NCI-H748 treated with DMSO at 0.1 percent for 48 hours (cell line): ENCODE data around the gene TAF1.
"Not testable (repeated sequence)": the region's sequence is repeated elsewhere in the genome, so short reads cannot be mapped to it uniquely, and the experiment has no call there.

ENCODE experiments used
- DNase-seq: peaks from one replicate; lab custom pipeline; 2025; lab: John Stamatoyannopoulos, UW

TAF1 gene

DNA sequence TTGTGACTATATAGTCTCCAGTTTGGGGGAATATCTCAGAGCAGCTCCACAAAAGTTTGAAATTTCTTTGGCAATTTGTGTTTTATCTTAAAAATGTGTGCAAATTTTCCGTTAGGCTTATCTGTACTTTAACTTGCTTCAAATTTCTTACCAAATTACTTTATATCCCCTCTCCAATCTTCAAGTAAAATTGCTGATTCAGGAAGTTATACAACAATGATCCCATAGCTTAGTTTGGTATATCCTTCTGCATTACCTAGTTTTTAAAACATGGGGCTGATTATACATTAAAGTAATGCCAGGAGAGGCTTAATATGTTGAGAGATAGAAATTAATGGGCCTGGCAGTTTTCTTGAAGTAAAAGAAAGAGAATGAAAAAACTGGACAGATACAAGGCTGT is 66.6 kb downstream of the TAF1 start:
- DNase-seq = no peak

DNA sequence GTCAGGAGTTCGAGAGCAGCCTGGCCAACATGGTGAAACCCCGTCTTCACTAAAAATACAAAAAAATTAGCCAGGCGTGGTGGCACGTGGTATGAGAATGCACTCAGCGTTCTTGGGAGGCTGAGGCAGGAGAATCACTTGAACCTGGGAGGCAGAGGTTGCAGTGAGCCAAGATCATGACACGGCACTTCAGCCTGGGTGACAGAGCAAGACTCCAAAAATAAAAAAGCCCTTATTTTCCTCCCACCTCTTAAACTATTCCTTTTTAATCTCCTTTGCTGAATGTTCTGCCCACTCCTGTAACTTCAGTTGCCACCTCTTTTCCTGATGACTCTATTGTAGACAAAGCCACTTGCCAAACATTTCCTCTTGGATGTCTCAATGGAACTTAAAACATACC is 72.6 kb downstream of the TAF1 start:
- DNase-seq = no peak

DNA sequence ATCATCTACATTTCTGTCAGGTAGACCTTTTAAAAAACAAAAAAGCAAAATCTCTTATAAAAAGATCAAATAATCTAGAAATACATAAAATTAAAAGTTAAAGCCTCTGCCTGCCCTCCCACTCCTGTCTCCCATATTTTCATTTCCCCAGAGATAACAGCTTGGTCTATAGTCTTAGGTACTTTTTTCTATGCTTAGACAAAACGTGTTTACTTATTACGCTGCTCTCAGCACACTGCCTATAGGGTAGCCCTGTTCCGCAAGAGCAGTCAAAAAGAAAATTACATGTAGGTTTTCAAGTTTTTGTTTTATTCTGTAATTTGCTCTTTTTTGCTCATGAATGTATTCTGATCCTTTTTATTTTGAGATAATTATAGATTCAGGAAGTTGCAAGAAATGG is 73.3 kb downstream of the TAF1 start:
- no peak for DNase-seq

DNA sequence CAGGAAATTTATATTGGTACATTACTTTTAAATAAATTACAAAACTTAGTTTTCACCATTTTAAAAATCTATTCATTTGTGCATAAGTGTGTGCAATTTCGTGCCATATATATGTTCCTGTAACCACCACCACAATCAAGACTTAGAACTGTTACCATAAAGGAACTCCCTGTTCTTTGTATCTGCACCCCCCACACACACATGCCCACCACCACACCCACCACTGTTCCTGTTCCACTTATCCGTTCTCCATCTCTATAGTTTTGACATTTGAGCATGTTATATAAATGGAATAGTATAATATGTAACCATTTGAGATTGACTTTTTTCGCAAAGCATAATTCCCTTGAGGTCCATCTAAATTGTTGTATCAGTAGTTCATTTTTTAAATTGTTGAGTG is 73.7 kb downstream of the TAF1 start:
- no peak for DNase-seq

DNA sequence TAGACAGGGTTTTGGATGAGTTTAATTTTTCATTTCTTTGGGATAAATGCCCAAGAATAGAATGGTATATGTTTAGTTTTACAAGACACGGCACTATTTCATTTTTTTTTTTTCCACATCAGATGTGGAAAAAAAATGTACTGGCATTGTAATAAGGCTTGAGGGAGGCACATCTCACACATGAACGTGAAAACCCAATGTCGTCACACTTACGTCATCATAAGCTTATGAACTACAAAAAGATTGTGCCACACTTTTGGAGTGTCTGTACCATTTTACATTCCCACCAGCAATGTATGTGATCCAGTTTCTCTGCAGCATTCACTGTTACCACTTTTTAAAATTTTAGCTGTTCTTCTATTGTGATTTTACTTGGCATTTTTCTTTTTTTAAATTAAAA is 74.2 kb downstream of the TAF1 start:
- DNase-seq = no peak

DNA sequence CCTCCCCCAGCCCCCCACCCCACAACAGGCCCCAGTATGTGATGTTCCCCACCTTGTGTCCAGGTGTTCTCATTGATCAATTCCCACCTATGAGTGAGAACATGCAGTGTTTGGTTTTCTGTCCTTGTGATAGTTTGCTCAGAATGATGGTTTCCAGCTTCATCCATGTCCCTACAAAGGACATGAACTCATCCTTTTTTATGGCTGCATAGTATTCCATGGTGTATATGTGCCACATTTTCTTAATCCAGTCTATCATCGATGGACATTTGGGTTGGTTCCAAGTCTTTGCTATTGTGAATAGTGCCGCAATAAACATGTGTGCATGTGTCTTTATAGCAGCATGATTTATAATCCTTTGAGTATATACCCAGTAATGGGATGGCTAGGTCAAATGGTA is 75.7 kb downstream of the TAF1 start:
- DNase-seq = not testable (repeated sequence)

DNA sequence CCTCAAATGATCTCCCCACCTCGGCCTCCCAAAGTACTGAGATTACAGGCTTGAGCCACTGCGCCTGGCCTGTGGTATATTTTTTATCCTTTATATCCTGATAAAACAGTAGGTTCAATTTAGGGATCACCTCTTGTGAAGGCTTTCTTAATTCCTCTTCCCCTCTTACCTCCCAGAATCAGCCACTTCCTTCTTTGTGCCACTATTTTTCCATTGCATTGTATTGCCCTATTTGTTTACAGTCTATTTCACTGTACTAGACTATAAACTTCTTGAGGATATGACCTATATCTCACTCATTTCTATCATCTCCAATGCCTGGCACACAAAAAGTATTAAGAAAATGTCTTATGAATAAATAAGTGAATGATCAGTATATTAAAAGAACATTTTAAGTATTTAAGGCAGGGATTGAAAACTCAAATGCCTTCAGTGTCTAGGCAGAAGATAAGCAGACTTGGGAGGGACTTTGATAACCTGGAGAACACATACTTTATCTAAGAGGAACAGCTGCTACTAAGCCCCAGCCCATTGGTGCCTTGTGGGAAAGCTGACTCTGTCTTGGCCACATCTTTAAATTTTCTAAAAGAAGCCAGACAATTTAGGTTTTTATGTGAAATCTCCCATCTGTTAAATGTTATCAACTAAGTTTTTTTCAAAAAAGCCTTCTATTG is 84.4 kb downstream of the TAF1 start:
- no peak for DNase-seq

DNA sequence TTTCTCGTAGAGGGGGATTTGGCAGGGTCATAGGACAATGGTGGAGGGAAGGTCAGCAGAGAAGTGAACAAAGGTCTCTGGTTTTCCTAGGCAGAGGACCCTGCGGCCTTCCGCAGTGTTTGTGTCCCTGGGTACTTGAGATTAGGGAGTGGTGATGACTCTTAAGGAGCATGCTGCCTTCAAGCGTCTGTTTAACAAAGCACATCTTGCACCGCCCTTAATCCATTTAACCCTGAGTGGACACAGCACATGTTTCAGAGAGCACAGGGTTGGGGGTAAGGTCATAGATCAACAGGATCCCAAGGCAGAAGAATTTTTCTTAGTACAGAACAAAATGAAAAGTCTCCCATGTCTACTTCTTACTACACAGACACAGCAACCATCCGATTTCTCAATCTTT is 85.4 kb downstream of the TAF1 start:
- DNase-seq = not testable (repeated sequence)

DNA sequence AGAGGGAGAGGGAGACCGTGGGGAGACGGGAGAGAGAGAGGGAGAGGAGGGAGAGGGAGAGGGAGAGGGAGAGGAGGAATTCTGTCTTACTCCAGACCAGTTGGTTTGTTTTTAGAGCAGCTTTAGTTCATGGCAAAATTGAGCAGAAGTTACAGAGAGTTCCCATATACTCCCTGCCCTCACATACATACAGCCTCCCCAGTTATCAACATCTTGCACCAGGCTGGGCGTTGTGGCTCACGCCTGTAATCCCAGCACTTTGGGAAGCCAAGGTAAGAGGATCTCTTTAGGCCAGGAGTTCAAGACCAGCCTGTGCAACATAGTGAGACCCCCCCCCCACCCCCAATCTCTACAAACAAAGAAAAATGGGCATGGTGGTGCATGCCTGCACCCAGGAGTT is 86.9 kb downstream of the TAF1 start:
- no peak for DNase-seq

DNA sequence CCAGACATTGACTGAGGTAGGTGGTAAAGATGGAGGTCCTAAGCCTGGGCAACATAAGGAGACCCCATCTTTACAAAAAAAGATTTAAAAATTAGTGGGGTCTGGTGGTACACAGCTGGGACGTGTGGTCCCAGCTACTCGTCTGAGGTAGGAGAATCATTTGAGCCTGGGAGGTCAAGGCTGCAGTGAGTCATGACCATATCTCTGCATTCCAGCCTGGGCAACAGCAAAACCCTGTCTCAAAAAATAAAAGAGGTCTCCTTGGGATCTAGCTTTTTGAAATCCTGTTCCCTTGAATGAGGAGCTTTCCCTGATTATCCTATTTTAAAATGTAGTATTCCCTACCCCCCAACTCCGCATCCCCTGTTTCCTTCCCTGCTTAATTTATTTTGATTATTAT is 88.1 kb downstream of the TAF1 start:
- DNase-seq = no peak

DNA sequence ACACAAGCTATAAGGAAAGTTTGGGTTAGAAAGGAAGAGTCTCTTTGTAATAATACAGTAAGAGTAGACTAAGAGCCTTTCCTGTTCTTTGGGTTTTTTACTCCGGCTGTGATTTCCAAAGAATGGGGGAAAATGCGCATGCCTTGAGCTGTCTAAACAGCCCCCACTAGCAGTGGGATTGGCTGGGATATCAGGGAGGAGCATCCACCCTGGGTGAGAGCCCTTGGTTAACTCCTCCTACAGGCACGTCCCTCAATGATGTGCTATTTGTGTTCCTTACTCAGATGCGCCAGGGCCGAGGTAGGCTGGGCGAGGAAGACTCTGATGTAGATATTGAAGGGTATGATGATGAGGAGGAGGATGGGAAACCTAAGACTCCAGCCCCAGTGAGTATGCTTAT is 92.7 kb downstream of the TAF1 start:
- no peak for DNase-seq

DNA sequence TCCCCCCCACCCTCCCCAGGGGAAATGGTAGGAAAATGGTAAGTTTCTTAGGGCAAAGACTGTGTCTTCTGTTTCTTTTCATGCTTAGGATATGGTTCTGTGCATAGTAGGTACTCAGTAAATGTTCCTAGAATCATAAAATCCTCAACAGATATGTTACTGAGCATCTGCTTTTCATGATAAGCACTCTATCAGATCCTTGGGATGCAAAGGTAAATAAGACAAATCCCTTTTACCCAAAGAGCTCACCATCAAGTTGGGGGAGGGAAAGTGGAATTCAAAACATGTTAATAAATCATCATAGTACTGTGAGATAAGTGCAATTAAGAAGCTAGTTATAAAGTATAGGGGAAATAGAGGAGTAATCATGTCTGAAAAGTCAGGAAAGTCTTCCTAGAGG is 98.8 kb downstream of the TAF1 start:
- no peak for DNase-seq

DNA sequence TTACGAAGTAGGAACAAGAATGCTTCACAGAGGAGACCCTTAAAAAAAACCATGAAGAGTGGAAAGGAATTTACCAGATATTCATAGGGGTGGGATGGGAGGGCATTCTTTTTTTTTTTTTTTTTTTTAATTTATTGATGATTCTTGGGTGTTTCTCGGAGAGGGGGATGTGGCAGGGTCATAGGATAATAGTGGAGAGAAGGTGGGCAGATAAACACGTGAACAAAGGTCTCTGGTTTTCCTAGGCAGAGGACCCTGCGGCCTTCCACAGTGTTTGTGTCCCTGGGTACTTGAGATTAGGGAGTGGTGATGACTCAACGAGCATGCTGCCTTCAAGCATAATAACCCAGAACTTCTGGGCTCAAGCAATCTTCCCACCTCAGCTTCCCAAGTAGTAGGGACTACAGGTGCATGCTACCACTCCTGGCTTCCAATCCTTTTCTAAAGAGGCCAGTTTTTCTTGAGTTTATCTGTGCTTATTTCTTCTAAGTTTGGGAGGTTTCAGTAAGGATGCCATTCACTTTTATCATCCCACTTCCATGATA is 100.9 kb downstream of the TAF1 start:
- no peak for DNase-seq

DNA sequence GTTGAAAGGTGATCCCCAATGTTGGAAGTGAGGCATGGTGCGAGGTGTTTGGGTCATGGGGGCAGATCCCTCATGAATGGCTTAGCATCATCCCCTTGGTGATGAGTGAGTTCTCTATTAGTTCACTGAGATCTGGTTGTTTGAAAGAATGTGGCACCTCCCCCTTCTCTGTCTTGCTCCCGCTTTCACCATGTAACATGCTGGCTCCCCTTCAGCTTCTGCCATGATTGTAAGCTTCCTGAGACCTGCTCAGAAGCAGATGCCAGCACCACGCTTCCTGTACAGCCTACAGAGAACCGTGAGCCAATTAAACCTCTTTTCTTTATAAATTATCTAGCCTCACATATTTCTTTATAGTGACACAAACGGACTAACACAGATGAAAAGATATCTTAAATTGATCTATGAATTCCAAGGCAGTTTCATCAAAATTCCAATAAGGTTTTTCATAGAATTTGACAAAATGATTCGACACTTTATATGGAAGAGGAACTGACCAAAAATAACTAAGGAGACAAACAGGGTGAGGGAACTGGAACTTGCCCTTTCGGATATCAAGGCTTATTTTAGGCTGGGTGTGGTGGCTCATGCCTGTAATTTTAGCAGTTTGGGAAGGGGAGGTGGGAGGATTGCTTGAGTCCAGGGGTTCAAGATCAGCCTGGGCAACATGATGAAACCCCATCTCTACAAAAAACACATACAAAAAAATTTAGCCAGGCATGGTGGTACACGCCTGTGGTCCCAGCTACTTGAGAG is 109.8 kb downstream of the TAF1 start:
- no peak for DNase-seq

DNA sequence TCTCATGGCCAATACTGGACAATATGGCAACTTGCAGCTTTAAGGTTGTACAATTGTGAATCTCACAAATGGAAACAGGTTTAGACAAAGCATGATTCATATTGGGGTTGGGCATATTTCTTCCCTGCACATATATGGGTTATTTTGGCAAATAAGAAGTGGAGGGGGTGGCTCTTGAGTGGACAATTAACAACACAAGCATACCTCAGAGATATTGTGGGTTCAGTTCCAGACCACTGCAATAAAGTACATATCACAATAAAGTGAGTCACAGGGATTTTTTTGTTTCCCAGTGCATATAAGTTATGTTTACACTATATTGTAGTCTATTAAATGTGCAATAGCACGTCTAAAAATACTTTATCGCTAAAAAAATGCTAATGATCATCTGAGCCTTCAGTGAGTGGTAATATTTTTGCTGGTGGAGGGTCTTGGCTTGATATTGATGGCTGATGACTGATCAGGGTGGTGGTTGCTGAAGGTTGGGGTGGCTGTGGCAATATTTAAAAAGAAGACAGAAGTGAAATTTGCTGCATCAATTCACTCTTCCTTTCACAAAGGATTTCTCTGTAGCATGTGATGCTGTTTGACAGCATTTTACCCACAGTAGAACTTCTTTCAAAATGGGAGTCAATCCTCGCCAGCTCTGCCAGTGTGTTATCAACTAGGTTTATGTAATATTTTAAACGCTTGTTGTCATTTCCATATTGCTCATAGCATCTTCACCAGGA is 116.2 kb downstream of the TAF1 start:
- DNase-seq = no peak

DNA sequence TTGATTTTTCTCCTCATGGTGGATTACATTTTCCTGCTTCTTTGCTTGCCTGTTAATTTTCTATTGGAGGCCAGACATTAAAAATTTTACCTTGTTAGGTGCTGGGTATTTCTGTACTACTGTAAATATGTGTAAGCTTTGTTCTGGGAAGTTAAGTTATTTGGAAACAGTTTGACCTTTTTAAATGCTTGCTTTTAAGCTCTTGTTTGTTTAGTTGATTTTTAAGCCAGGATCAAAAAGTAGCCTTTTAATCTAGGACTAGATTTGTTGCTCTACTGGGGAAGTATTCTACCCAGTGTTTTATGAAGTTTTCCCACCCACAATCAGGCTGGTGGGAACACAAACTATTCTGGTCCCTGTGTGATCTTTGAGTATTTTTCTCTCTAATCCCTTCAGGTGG is 121.7 kb downstream of the TAF1 start:
- no peak for DNase-seq

DNA sequence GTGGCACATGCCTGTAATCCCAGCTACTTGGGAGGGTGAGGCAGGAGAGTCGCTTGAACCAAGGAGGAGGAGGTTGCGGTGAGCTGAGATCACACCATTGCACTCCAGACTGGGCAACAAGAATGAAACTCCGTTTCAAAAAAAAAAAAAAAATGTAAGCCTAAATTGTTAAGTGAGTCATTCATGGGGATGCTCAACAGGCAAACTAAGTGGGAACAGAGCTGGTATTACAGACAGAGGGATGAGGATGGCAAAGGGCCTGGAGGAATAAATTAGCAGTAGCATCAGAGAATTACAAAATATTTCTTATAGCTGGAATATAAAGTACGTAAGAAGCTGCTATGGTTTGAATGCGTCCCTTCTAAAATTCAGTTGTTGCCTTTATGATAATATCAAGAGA is 123.4 kb downstream of the TAF1 start:
- DNase-seq = no peak

DNA sequence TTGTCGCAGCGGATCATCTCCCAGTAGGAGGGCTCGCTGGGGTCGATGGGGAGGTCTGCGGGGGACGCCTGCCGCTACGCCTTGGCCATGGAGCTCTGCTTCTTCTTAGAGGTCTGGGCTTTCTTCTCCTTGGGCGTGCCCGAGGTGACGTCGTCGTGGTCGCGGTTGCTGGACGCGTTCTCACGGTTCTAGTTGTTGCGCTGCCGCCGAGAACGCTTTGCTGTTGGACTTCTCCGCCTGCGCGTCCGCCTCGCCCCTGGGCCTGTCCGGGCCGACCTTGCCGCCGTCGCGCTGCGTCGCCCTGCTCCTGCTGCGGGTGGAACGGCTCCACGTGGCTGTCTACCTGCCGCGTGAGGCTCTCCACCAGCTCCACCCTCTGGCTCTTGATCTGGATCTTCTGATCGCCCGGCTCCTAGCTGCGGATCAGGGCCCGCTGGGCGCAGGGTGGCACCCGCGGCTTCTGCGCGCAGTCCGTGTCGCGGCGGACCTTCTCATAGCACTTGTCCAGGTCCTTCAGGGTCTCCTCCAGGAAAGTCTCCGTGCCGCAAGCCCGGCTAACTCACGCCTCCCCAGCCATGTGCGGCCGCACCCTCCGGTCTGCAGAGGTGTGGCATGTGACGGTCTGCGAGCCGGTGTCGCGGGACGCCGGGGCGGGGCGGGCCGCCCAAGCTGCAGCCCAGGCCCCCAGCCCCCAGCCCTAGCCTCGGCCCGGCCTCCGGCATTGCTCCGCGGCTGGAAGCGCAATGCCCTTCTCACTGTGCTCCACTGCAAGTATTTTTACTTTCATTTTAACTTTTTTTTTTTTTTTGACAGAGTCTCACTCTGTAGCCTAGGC is 126.3 kb downstream of the TAF1 start:
- DNase-seq = no peak

DNA sequence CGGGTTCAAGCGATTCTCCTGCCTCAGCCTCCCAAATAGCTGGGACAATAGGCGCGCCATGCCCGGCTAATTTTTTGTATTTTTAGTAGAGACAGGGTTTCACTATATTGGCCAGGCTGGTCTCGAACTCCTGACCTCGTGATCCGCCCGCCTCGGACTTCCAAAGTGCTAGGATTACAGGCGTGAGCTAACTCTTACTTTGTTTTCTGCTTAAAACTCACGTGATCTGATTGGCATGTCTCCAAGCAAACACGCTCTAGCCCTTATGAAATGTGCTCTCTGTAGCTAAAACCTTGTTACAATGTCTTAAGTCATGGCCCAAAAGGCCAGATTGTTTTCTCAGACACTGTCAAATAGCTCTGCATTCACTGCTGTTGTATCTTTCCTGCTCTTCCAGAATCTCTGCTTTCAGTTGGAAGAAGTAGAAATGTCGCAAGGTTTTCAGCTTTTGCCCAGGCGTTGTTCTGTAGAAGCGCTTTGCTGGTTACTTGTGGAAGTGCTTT is 127.0 kb downstream of the TAF1 start:
- no peak for DNase-seq

DNA sequence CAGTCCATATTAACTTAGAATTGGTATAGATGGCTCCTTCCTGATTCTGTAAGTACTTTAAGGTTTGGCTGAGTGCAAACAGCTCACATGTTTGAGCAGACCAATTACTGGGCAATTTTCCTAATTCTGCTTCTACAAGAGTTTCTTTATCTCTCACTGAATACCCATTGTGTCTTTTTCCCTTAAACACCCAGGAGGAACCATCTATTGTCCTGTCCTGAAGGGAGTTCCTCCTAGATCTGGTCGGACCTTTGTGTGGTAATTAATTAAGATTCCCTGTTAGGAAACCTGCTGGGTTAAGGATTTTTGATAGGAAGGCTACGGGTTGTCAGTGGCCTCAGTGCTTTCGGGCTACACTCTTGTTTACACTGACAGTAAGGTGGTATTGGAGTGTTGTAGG is 129.8 kb downstream of the TAF1 start:
- not testable (repeated sequence) for DNase-seq

DNA sequence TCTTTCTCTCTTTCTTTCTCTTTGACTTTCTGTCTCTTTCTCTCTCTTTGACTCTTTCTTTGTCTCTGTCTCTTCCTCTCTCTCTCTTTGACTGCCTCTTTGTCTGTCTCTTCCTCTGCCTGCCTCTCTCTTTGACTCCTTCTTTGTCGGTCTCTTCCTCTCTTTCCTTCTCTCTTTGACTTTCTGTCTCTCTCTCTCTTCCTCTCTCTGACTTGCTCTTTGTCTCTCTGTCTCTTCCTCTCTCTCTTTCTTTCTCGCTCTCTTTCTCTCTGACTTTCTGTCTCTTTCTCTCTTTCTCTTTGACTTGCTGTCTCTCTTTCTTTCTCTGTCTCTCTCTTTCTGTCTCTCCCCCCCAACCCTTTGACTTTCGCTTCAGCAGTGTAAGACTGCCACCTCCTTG is 130.3 kb downstream of the TAF1 start:
- no peak for DNase-seq

DNA sequence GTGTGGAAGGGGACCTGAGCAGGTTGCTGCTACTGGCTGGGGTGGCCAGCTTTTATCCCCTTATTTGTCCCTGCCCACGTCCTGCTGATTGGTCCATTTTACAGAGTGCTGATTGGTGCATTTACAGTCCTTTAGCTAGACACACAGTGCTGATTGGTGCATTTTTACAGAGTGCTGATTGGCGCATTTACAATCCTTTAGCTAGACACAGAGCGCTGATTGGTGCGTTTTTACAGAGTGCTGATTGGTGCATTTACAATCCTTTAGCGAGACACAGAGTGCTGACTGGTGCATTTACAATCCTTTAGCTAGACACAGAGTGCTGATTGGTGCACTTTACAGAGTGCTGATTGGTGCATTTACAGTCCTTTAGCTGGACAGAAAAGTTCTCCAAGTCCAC is 135.9 kb downstream of the TAF1 start:
- DNase-seq = not testable (repeated sequence)
